ENCODE results near the gene DNAJB8.

DNA sequence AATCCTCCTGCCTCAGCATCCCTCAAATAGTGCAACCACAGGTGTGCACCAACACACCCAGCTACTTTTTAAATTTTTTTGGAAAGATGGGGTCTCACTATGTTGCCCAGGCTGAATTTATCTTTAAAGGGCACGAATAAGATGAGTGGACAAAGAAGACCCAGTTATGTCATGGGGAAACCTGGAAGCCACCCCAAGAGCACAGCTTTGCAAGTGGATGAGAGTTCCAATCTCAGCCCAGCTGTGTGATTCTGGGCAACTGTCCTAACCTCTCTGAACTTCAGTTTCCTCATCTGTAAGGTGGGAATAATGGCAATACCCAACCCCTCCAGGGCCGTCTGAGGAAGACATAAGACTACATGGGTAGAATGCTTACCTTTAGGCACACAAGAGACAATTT lies 32.2 kb downstream of the DNAJB8 start:
- TF ChIP-seq, protein P1, sequence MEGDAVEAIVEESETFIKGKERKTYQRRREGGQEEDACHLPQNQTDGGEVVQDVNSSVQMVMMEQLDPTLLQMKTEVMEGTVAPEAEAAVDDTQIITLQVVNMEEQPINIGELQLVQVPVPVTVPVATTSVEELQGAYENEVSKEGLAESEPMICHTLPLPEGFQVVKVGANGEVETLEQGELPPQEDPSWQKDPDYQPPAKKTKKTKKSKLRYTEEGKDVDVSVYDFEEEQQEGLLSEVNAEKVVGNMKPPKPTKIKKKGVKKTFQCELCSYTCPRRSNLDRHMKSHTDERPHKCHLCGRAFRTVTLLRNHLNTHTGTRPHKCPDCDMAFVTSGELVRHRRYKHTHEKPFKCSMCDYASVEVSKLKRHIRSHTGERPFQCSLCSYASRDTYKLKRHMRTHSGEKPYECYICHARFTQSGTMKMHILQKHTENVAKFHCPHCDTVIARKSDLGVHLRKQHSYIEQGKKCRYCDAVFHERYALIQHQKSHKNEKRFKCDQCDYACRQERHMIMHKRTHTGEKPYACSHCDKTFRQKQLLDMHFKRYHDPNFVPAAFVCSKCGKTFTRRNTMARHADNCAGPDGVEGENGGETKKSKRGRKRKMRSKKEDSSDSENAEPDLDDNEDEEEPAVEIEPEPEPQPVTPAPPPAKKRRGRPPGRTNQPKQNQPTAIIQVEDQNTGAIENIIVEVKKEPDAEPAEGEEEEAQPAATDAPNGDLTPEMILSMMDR (IDR thresholded peaks at IDR 0.05; ENCODE audit: borderline replicate concordance, extremely low read depth, low read length, poor library complexity, severe bottlenecking): no peak
- TF ChIP-seq EZH2 (IDR thresholded peaks at IDR 0.05; ENCODE audit: borderline replicate concordance, low read depth, low read length, severe bottlenecking): no peak

Data from DND-41 (cell line).